ENCODE data around the gene SIPA1L3. TPM values are rescaled to one million over a fixed set of nuclear protein-coding genes. Genes with fewer than 3 reads are reported as not detected.

The SIPA1L3 gene
- total and polyA plus RNA-seq, 2 of the 13 experiments (the other 11 are each of a cell fraction or from before 2014, with no cell fraction given): 5.5 to 7.7 TPM

DNA sequence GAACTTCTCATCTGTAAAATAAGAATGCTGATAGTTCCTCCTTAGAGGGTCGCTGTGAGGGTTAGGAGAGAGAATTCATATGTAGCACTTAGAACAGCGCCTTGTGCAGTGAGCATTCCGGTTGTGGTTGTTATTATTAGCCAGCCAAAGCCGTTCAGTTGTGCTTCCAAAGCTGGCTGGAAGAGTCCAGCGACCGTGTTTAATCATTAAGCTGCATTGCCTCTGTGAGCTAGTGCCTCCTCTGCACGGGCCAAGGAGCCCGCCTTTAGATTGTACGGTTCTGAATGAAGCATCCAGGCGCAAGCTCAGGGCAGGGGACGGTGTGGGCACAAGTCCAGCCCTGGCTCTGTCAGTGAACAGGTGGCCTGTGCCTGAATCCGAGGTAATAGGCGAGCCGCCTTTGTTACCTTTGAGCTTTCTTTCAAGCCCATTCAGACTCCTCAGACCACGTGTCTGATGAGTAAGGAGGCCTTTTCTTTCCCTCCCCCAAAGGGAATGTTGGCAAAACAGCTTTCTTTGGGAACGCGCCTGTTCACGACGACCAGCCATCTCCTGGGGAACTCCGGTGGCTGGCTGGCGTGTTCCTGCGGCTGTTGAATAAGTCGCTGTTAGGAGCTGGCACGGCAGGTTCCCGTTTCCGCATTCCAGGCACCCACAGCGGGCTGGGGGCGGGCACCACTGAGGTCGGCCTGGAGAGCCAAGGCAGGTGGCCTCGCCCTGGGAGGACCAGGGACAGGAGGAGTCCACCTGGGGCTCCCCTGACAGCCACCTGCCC lies 25.1 kb downstream of the SIPA1L3 start (continued):
- TF ChIP-seq, protein P1, sequence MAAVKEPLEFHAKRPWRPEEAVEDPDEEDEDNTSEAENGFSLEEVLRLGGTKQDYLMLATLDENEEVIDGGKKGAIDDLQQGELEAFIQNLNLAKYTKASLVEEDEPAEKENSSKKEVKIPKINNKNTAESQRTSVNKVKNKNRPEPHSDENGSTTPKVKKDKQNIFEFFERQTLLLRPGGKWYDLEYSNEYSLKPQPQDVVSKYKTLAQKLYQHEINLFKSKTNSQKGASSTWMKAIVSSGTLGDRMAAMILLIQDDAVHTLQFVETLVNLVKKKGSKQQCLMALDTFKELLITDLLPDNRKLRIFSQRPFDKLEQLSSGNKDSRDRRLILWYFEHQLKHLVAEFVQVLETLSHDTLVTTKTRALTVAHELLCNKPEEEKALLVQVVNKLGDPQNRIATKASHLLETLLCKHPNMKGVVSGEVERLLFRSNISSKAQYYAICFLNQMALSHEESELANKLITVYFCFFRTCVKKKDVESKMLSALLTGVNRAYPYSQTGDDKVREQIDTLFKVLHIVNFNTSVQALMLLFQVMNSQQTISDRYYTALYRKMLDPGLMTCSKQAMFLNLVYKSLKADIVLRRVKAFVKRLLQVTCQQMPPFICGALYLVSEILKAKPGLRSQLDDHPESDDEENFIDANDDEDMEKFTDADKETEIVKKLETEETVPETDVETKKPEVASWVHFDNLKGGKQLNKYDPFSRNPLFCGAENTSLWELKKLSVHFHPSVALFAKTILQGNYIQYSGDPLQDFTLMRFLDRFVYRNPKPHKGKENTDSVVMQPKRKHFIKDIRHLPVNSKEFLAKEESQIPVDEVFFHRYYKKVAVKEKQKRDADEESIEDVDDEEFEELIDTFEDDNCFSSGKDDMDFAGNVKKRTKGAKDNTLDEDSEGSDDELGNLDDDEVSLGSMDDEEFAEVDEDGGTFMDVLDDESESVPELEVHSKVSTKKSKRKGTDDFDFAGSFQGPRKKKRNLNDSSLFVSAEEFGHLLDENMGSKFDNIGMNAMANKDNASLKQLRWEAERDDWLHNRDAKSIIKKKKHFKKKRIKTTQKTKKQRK (IDR thresholded peaks at IDR 0.05; ENCODE audit: low read length): no peak
- TF ChIP-seq MIXL1 (CRISPR knock-in tag; IDR thresholded peaks at IDR 0.05) (peak; percentile 36; the same call in 1 of the 2 replicates), ZNF263 (CRISPR knock-in tag; IDR thresholded peaks at IDR 0.05) (peak; percentile 90), MED13 (CRISPR knock-in tag; IDR thresholded peaks at IDR 0.05) (no peak), PHF21A (CRISPR knock-in tag; IDR thresholded peaks at IDR 0.05) (peak; percentile 72), KMT2A (CRISPR knock-in tag; IDR thresholded peaks at IDR 0.05) (0 out of 2 replicates have a peak, but pooled peaks have one; percentile 48), ZNF746 (CRISPR knock-in tag; IDR thresholded peaks at IDR 0.05) (peak; percentile 43; the same call in 1 of the 2 replicates), DNMT3B (CRISPR knock-in tag; conservative IDR thresholded peaks at IDR 0.05) (no peak), GABPB1 (CRISPR knock-in tag; IDR thresholded peaks at IDR 0.05) (peak; percentile 71; the same call in 1 of the 2 replicates), GTF3A (CRISPR knock-in tag; conservative IDR thresholded peaks at IDR 0.05) (no peak), MYC (CRISPR knock-in tag; IDR thresholded peaks at IDR 0.05; ENCODE audit: borderline replicate concordance) (peak; percentile 88), FOXK1 (CRISPR knock-in tag; IDR thresholded peaks at IDR 0.05; ENCODE audit: borderline replicate concordance, low read depth) (no peak), ZSCAN9 (CRISPR knock-in tag; IDR thresholded peaks at IDR 0.05; ENCODE audit: borderline replicate concordance) (0 out of 2 replicates have a peak, but pooled peaks have one; percentile 57), CREM (IDR thresholded peaks at IDR 0.05) (peak; percentile 26; the same call in 1 of the 2 replicates), CREM (CRISPR knock-in tag; IDR thresholded peaks at IDR 0.05) (no peak), MIER3 (CRISPR knock-in tag; IDR thresholded peaks at IDR 0.05; ENCODE audit: borderline replicate concordance) (peak; percentile 33; the same call in 1 of the 2 replicates), ZIK1 (CRISPR knock-in tag; IDR thresholded peaks at IDR 0.05; ENCODE audit: borderline replicate concordance, low read depth) (0 out of 2 replicates have a peak, but pooled peaks have one; percentile 48), YEATS2 (CRISPR knock-in tag; IDR thresholded peaks at IDR 0.05; ENCODE audit: borderline replicate concordance) (no peak), RBM22 (optimal IDR thresholded peaks at IDR 0.05; ENCODE audit: low read length) (peak; percentile 43)
- TF ChIP-seq, protein P2, sequence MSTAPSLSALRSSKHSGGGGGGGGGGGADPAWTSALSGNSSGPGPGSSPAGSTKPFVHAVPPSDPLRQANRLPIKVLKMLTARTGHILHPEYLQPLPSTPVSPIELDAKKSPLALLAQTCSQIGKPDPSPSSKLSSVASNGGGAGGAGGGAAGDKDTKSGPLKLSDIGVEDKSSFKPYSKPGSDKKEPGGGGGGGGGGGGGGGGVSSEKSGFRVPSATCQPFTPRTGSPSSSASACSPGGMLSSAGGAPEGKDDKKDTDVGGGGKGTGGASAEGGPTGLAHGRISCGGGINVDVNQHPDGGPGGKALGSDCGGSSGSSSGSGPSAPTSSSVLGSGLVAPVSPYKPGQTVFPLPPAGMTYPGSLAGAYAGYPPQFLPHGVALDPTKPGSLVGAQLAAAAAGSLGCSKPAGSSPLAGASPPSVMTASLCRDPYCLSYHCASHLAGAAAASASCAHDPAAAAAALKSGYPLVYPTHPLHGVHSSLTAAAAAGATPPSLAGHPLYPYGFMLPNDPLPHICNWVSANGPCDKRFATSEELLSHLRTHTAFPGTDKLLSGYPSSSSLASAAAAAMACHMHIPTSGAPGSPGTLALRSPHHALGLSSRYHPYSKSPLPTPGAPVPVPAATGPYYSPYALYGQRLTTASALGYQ (CRISPR knock-in tag; IDR thresholded peaks at IDR 0.05): no peak
- TF ChIP-seq, protein P3, sequence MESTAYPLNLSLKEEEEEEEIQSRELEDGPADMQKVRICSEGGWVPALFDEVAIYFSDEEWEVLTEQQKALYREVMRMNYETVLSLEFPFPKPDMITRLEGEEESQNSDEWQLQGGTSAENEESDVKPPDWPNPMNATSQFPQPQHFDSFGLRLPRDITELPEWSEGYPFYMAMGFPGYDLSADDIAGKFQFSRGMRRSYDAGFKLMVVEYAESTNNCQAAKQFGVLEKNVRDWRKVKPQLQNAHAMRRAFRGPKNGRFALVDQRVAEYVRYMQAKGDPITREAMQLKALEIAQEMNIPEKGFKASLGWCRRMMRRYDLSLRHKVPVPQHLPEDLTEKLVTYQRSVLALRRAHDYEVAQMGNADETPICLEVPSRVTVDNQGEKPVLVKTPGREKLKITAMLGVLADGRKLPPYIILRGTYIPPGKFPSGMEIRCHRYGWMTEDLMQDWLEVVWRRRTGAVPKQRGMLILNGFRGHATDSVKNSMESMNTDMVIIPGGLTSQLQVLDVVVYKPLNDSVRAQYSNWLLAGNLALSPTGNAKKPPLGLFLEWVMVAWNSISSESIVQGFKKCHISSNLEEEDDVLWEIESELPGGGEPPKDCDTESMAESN (CRISPR knock-in tag; conservative IDR thresholded peaks at IDR 0.05): peak; percentile 56; the same call in 1 of the 2 replicates
